Frontal cortex (tissue), 4 donors: Measurements from ENCODE around the gene IRX6. TPM values are rescaled to one million over a fixed set of nuclear protein-coding genes. Genes with fewer than 3 reads are reported as not detected.

Experiments
- DNase-seq, 2 donors: peaks; one replicate each; pipeline ENCODE4 v3.0.0; 2012; ENCODE audit warnings: low spot score in 2 of 2
- FAIRE-seq: peaks from 2 replicates; lab custom pipeline; 2012; peaks lifted over from hg19 to GRCh38; lab: Jason Lieb, UNC
- total RNA-seq: library from RNA; depleted of rRNA; stranded (reverse); fragments of >200 nt; gene quantifications from one replicate; pipeline ENCODE4 v1.2.3, GENCODE V29; 2014
- donor health status: control.
- donor health status: control.
- donor health status: control.

IRX6 gene
- under 0.01 TPM for total RNA-seq

- no peak for FAIRE-seq
- no peak for DNase-seq
Measured at GRCh38 chr16:55323637-55324271, at the start of gene IRX6. IRX6 (plus strand) TSS chr16:55324203; CDS start chr16:55325092, 889 bp downstream.

GRCh38 chr16:55274391-55274790 lies 49.6 kb upstream of the IRX6 start:
- FAIRE-seq (no peak), DNase-seq (no peak)

- no peak for DNase-seq
- no peak for FAIRE-seq
Measured at GRCh38 chr16:55275167-55275566, 48.8 kb upstream of the IRX6 start.

- DNase-seq: no peak
- FAIRE-seq: no peak
Measured at GRCh38 chr16:55275869-55276268, 48.1 kb upstream of the IRX6 start.

GRCh38 chr16:55277536-55277935 lies 46.5 kb upstream of the IRX6 start:
- no peak for DNase-seq
- FAIRE-seq: no peak

- FAIRE-seq: no peak
Measured at GRCh38 chr16:55279598-55279997, 44.4 kb upstream of the IRX6 start.

GRCh38 chr16:55280587-55280986 lies 43.4 kb upstream of the IRX6 start:
- DNase-seq (no peak), FAIRE-seq (no peak)

More at GRCh38 chr16:55279598-55279997, 44.4 kb upstream of the IRX6 start:
- DNase-seq: no peak

GRCh38 chr16:55282441-55282840 lies 41.6 kb upstream of the IRX6 start:
- DNase-seq (no peak), FAIRE-seq (no peak)

GRCh38 chr16:55283812-55284717 lies 39.9 kb upstream of the IRX6 start:
- FAIRE-seq (no peak), DNase-seq (no peak)

- no peak for FAIRE-seq
- no peak for DNase-seq
Measured at GRCh38 chr16:55284718-55285099, 39.3 kb upstream of the IRX6 start.

GRCh38 chr16:55285586-55285985 lies 38.4 kb upstream of the IRX6 start:
- FAIRE-seq (no peak), DNase-seq (no peak)

- no peak for FAIRE-seq
- no peak for DNase-seq
Measured at GRCh38 chr16:55289353-55289752, 34.6 kb upstream of the IRX6 start.

GRCh38 chr16:55291847-55292246 lies 32.2 kb upstream of the IRX6 start:
- DNase-seq (no peak), FAIRE-seq (no peak)

- DNase-seq: no peak
- no peak for FAIRE-seq
Measured at GRCh38 chr16:55292491-55292890, 31.5 kb upstream of the IRX6 start.

GRCh38 chr16:55294129-55294528 lies 29.9 kb upstream of the IRX6 start:
- DNase-seq: no peak
- no peak for FAIRE-seq

GRCh38 chr16:55294931-55295342 lies 29.1 kb upstream of the IRX6 start:
- DNase-seq: no peak
- FAIRE-seq: no peak

- FAIRE-seq: no peak
Measured at GRCh38 chr16:55297062-55297909, 26.7 kb upstream of the IRX6 start.

GRCh38 chr16:55297910-55298479 lies 26.0 kb upstream of the IRX6 start:
- DNase-seq (no peak), FAIRE-seq (no peak)

More at GRCh38 chr16:55297062-55297909, 26.7 kb upstream of the IRX6 start:
- no peak for DNase-seq

GRCh38 chr16:55301385-55302008 lies 22.5 kb upstream of the IRX6 start:
- FAIRE-seq (no peak), DNase-seq (no peak)

GRCh38 chr16:55302635-55303034 lies 21.4 kb upstream of the IRX6 start:
- no peak for DNase-seq
- no peak for FAIRE-seq
